ENCODE data around the gene ZFP91. TPM values are rescaled to one million over a fixed set of nuclear protein-coding genes. Genes with fewer than 3 reads are reported as not detected.

The ZFP91 gene
- total and polyA plus RNA-seq, 2 of the 13 experiments (the other 11 are each of a cell fraction or from before 2014, with no cell fraction given): 13.5 to 38.6 TPM

GRCh38 chr11:58645854-58646253 lies 67.0 kb downstream of the ZFP91 start:
- CTCF ChIA-PET (ENCODE audit: low intra/inter-chr PET ratio, low total read pairs): no interaction called here
- TF ChIP-seq ASH2L (IDR thresholded peaks at IDR 0.05; ENCODE audit: insufficient read length, low read depth, low read length): no peak
- TF ChIP-seq E2F2 (CRISPR knock-in tag; IDR thresholded peaks at IDR 0.05; ENCODE audit: borderline replicate concordance): no peak
- no peak for TF ChIP-seq SALL1 (CRISPR knock-in tag; IDR thresholded peaks at IDR 0.05)
- no peak for TF ChIP-seq MLLT10 (CRISPR knock-in tag; IDR thresholded peaks at IDR 0.05)
- TF ChIP-seq ZNF713 (CRISPR knock-in tag; IDR thresholded peaks at IDR 0.05): no peak
- no peak for TF ChIP-seq ZNF772 (CRISPR knock-in tag; IDR thresholded peaks at IDR 0.05)
- TF ChIP-seq CERS6 (CRISPR knock-in tag; IDR thresholded peaks at IDR 0.05): no peak
- no peak for TF ChIP-seq SALL2 (CRISPR knock-in tag; IDR thresholded peaks at IDR 0.05)
- no peak for TF ChIP-seq MAFF (IDR thresholded peaks at IDR 0.05; ENCODE audit: low read depth, low read length)
- no peak for TF ChIP-seq TEAD3 (CRISPR knock-in tag; optimal IDR thresholded peaks at IDR 0.05; ENCODE audit: borderline replicate concordance)
- TF ChIP-seq ZBTB3 (CRISPR knock-in tag; IDR thresholded peaks at IDR 0.05; ENCODE audit: borderline replicate concordance, low read depth): no peak
- TF ChIP-seq GLI4 (CRISPR knock-in tag; IDR thresholded peaks at IDR 0.05; ENCODE audit: borderline replicate concordance): no peak
- no peak for TF ChIP-seq ZFP82 (CRISPR knock-in tag; IDR thresholded peaks at IDR 0.05; ENCODE audit: borderline replicate concordance)
- TF ChIP-seq HMG20B (CRISPR knock-in tag; conservative IDR thresholded peaks at IDR 0.05): no peak
- TF ChIP-seq ZFYVE20 (CRISPR knock-in tag; IDR thresholded peaks at IDR 0.05; ENCODE audit: borderline replicate concordance, low read depth): no peak
- no peak for TF ChIP-seq ZNF761 (CRISPR knock-in tag; conservative IDR thresholded peaks at IDR 0.05)
- no peak for TF ChIP-seq RCOR2 (CRISPR knock-in tag; IDR thresholded peaks at IDR 0.05)
- TF ChIP-seq SRSF9 (IDR thresholded peaks at IDR 0.05; ENCODE audit: borderline replicate concordance, insufficient read depth, low read depth, low read length, poor library complexity, severe bottlenecking): no peak
- no peak for TF ChIP-seq NR0B2 (CRISPR knock-in tag; IDR thresholded peaks at IDR 0.05)
- no peak for TF ChIP-seq BCL6 (CRISPR knock-in tag; IDR thresholded peaks at IDR 0.05)
- FAIRE-seq (no peak), DNase-seq (ENCODE audit: low spot score) (no peak), ATAC-seq (no peak)
- POLR2A ChIA-PET: no interaction called here
- no peaks in the 10 kb centered on the region for H4K20me1 ChIP-seq (ENCODE audit: insufficient read depth, low read length)
- no peaks in the 10 kb centered on the region for H3K27me3 ChIP-seq (ENCODE audit: control insufficient read depth in 1 of 2, insufficient read depth in 2 of 2, low read length in 2 of 2)
- H3K27ac ChIP-seq (ENCODE audit: extremely low read length, insufficient read depth, low read length): no peak overlapping the region
- H3K4me1 ChIP-seq (ENCODE audit: insufficient read depth, low read length): no peaks in the 10 kb centered on the region
- H2AFZ ChIP-seq (ENCODE audit: low read length): no peak overlapping the region
- H3K4me2 ChIP-seq (ENCODE audit: low read depth, low read length): no peak overlapping the region
- H3K9me3 ChIP-seq (ENCODE audit: low read length): peaks cover 16% of the 10 kb centered on the region; the same call in 1 of the 2 replicates
- no TSS peak for BruUV-seq (replicated peaks)
- no peaks in the 10 kb centered on the region for H3K36me3 ChIP-seq (replicated peaks in 1 of 2; ENCODE audit: control insufficient read depth in 1 of 2, insufficient read depth in 2 of 2, low read length in 2 of 2)
- H3K9ac ChIP-seq (ENCODE audit: insufficient read depth, low read depth, low read length): no peak overlapping the region
- H3K4me3 ChIP-seq (replicated peaks in 1 of 3; ENCODE audit: insufficient read depth in 1 of 3, low read depth in 2 of 3, low read length in 3 of 3): no peak overlapping the region
- no peaks in the 10 kb centered on the region for H3K79me2 ChIP-seq (ENCODE audit: insufficient read depth, low read length)
- in situ Hi-C loops (cut with HindIII; ENCODE audit: extremely low pct_ligation_motif_present, low pct_unique_long_range_greater_than_20kb): no loop called here
- intact Hi-C loops (cut with micrococcal nuclease; ENCODE audit: unreplicated experiment): no loop called here
